OCI-LY3 (cell line): ENCODE results near the gene CHURC1.

Experiments
- H2AFZ ChIP-seq: fragments of 200-600, 300-600 bp; shearing (Covaris generic); 2 replicates; pipeline ENCODE4 v1.6.0; 2014; ENCODE audit warnings: antibody characterized with exemption, low read depth, low read length
- H3K27ac ChIP-seq: fragments of 200-600, 300-600 bp; sonication (generic); 2 replicates; pipeline ENCODE4 v1.5.1; 2014; ENCODE audit warnings: mild to moderate bottlenecking, low read length, moderate library complexity, mixed read lengths
- H3K27me3 ChIP-seq: fragments of 200-600, 300-600 bp; sonication (generic); 2 replicates; pipeline ENCODE4 v1.6.1; 2014; ENCODE audit warnings: low read depth, low read length, mixed read lengths
- H3K36me3 ChIP-seq: fragments of 200-600, 300-600 bp; sonication (generic); replicated peaks from 2 replicates; pipeline ENCODE3; 2014; ENCODE audit warnings: low read depth, low read length, mixed read lengths
- H3K4me1 ChIP-seq: fragments of 300-600, 200-600 bp; sonication (generic); 2 replicates; pipeline ENCODE4 v1.6.1; 2014; ENCODE audit warnings: low read length, mixed read lengths
- H3K4me2 ChIP-seq: fragments of 200-600, 300-600 bp; sonication (generic); 2 replicates; pipeline ENCODE4 v1.6.1; 2014; ENCODE audit warnings: low read length, mixed read lengths
- H3K4me3 ChIP-seq: fragments of 300-600, 200-600 bp; sonication (generic); 2 replicates; pipeline ENCODE4 v1.5.1; 2014; ENCODE audit warnings: antibody characterized with exemption, mild to moderate bottlenecking, low read length, moderate library complexity
- H3K79me2 ChIP-seq: fragments of 300-600, 200-600 bp; shearing (Covaris generic); 2 replicates; pipeline ENCODE4 v1.6.1; 2014; ENCODE audit warnings: mild to moderate bottlenecking, low read length, mixed read lengths
- H3K9ac ChIP-seq: fragments of 300-600, 200-600 bp; shearing (Covaris generic); 2 replicates; pipeline ENCODE4 v1.6.0; 2014; ENCODE audit warnings: mild to moderate bottlenecking, low read length, moderate library complexity
- H3K9me3 ChIP-seq: fragments of 200-600, 300-600 bp; shearing (Covaris generic); 2 replicates; pipeline ENCODE4 v1.6.1; 2014; ENCODE audit warnings: low read length, mixed read lengths; ENCODE audit not compliant: insufficient read depth
- H4K20me1 ChIP-seq: fragments of 200-600, 300-600 bp; sonication (generic); 2 replicates; pipeline ENCODE4 v1.6.1; 2016; ENCODE audit warnings: low read length, mixed read lengths; ENCODE audit not compliant: insufficient read depth
- EZH2phosphoT487 ChIP-seq: fragments of 200-600 bp; shearing (Covaris generic); IDR thresholded peaks from 2 replicates; pipeline ENCODE4 v1.6.1; 2018; ENCODE audit warnings: antibody characterized with exemption, mixed run types, low read depth
- TF ChIP-seq, protein P1 (sequence below): fragments of 200-600, 300-600 bp; sonication (generic); IDR thresholded peaks from 2 replicates; pipeline ENCODE4 v1.5.1; 2014; ENCODE audit warnings: antibody characterized with exemption, low read length, low read depth

CHURC1 gene

GRCh38 chr14:64873506-64874219 lies 40.6 kb upstream of the CHURC1 start:
- peaks cover 42% of the 10 kb centered on the region for H3K27me3 ChIP-seq
- H3K36me3 ChIP-seq = no peaks in the 10 kb centered on the region
- H3K4me2 ChIP-seq = no peak overlapping the region
- no peaks in the 10 kb centered on the region for H3K9me3 ChIP-seq
- no peak overlapping the region for H2AFZ ChIP-seq
- no peak overlapping the region for H3K4me3 ChIP-seq
- H3K79me2 ChIP-seq = no peaks in the 10 kb centered on the region
- H3K4me1 ChIP-seq = peaks cover 10% of the 10 kb centered on the region
- TF ChIP-seq EZH2phosphoT487 = no peak
- TF ChIP-seq, protein P1, sequence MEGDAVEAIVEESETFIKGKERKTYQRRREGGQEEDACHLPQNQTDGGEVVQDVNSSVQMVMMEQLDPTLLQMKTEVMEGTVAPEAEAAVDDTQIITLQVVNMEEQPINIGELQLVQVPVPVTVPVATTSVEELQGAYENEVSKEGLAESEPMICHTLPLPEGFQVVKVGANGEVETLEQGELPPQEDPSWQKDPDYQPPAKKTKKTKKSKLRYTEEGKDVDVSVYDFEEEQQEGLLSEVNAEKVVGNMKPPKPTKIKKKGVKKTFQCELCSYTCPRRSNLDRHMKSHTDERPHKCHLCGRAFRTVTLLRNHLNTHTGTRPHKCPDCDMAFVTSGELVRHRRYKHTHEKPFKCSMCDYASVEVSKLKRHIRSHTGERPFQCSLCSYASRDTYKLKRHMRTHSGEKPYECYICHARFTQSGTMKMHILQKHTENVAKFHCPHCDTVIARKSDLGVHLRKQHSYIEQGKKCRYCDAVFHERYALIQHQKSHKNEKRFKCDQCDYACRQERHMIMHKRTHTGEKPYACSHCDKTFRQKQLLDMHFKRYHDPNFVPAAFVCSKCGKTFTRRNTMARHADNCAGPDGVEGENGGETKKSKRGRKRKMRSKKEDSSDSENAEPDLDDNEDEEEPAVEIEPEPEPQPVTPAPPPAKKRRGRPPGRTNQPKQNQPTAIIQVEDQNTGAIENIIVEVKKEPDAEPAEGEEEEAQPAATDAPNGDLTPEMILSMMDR = no peak
- H4K20me1 ChIP-seq = no peaks in the 10 kb centered on the region
- no peak overlapping the region for H3K9ac ChIP-seq
- no peak overlapping the region for H3K27ac ChIP-seq

DNA sequence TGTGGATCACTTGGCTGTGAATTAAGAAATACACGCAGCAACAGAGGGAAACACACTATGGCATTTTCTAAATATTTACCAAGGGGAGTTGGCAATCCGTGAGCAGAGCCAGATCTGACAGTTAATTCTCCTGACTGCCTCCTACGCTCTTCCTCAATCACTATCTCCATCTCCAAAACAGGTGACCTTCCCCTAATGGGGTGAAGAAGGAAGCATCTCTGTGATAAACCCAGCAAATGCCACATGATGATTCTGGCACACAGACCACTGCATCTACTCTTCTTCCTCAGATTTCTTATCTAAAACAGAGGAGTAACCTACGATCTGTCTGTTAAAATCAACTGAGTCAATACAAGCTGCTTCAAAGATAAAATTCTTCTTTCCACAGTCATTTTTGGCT lies 38.9 kb upstream of the CHURC1 start:
- no peak overlapping the region for H3K4me3 ChIP-seq
- H3K27ac ChIP-seq = no peak overlapping the region
- no peak overlapping the region for H3K9ac ChIP-seq
- peaks cover 48% of the 10 kb centered on the region for H3K27me3 ChIP-seq
- H3K9me3 ChIP-seq = no peaks in the 10 kb centered on the region
- no peak overlapping the region for H3K4me2 ChIP-seq
- no peak overlapping the region for H2AFZ ChIP-seq
- TF ChIP-seq, protein P1 = no peak
- TF ChIP-seq EZH2phosphoT487 = no peak
- no peaks in the 10 kb centered on the region for H3K36me3 ChIP-seq
- peaks cover 4% of the 10 kb centered on the region for H3K4me1 ChIP-seq
- H3K79me2 ChIP-seq = no peaks in the 10 kb centered on the region
- H4K20me1 ChIP-seq = no peaks in the 10 kb centered on the region

GRCh38 chr14:64877846-64878245 lies 36.4 kb upstream of the CHURC1 start:
- peaks cover 5% of the 10 kb centered on the region for H3K4me1 ChIP-seq
- H2AFZ ChIP-seq = no peak overlapping the region
- no peaks in the 10 kb centered on the region for H4K20me1 ChIP-seq
- H3K27ac ChIP-seq = no peak overlapping the region
- peaks cover 48% of the 10 kb centered on the region for H3K27me3 ChIP-seq
- no peak overlapping the region for H3K9ac ChIP-seq
- TF ChIP-seq, protein P1 = no peak
- TF ChIP-seq EZH2phosphoT487 = no peak
- H3K79me2 ChIP-seq = no peaks in the 10 kb centered on the region
- H3K36me3 ChIP-seq = no peaks in the 10 kb centered on the region
- no peak overlapping the region for H3K4me3 ChIP-seq
- H3K4me2 ChIP-seq = no peak overlapping the region
- H3K9me3 ChIP-seq = no peaks in the 10 kb centered on the region

- Histone ChIP-seq H4K20me1 (no peaks in the 10 kb centered on the region), H2AFZ (no peak overlapping the region), H3K36me3 (no peaks in the 10 kb centered on the region), H3K27ac (no peak overlapping the region), H3K4me1 (peaks cover 5% of the 10 kb centered on the region), H3K9ac (no peak overlapping the region), H3K79me2 (no peaks in the 10 kb centered on the region), H3K4me3 (peak overlapping the region; percentile 81), H3K27me3 (peaks cover 54% of the 10 kb centered on the region), H3K4me2 (peak overlapping the region; percentile 79), H3K9me3 (no peaks in the 10 kb centered on the region)
- TF ChIP-seq, protein P1 = no peak
- TF ChIP-seq EZH2phosphoT487 = no peak
Observed at GRCh38 chr14:64878837-64879634, 35.2 kb upstream of the CHURC1 start.
